DMS79 treated with DMSO at 0.1 percent for 48 hours (cell line): ENCODE data around the gene OPCML.
"Not testable (repeated sequence)": the region's sequence is repeated elsewhere in the genome, so short reads cannot be mapped to it uniquely, and the experiment has no call there.

Experiments
- DNase-seq: peaks from one replicate; lab custom pipeline; 2025; lab: John Stamatoyannopoulos, UW

The OPCML gene

GRCh38 chr11:132429685-132430084, 1102.6 kb downstream of the OPCML start:
- DNase-seq, result no peak

- peak; percentile 66 for DNase-seq
Observed at GRCh38 chr11:132427611-132428010, 1104.7 kb downstream of the OPCML start.

- DNase-seq, result no peak
Observed at GRCh38 chr11:132424433-132424832, 1107.9 kb downstream of the OPCML start.

- peak; percentile 90 for DNase-seq
Observed at GRCh38 chr11:132423266-132423665, 1109.0 kb downstream of the OPCML start.

- peak; percentile 74 for DNase-seq
Observed at GRCh38 chr11:132422722-132423121, 1109.6 kb downstream of the OPCML start.

GRCh38 chr11:132421555-132421954, 1110.7 kb downstream of the OPCML start:
- no peak for DNase-seq

- DNase-seq, result no peak
Observed at GRCh38 chr11:132414451-132414850, 1117.8 kb downstream of the OPCML start.

GRCh38 chr11:132410383-132410782, 1121.9 kb downstream of the OPCML start:
- DNase-seq, result no peak

GRCh38 chr11:132409573-132410355, 1122.5 kb downstream of the OPCML start:
- DNase-seq, result no peak

- peak; percentile 91 for DNase-seq
Observed at GRCh38 chr11:132408877-132409276, 1123.4 kb downstream of the OPCML start.

GRCh38 chr11:132405728-132406127, 1126.6 kb downstream of the OPCML start:
- no peak for DNase-seq

- DNase-seq, result peak; percentile 90
Observed at GRCh38 chr11:132402071-132402684, 1130.1 kb downstream of the OPCML start.

- no peak for DNase-seq
Observed at GRCh38 chr11:132396318-132396717, 1136.0 kb downstream of the OPCML start.

GRCh38 chr11:132395434-132395833, 1136.9 kb downstream of the OPCML start:
- no peak for DNase-seq

- DNase-seq, result no peak
Observed at GRCh38 chr11:132379540-132379939, 1152.8 kb downstream of the OPCML start.

GRCh38 chr11:132373405-132374143, 1158.7 kb downstream of the OPCML start:
- no peak for DNase-seq

GRCh38 chr11:132370114-132370513, 1162.2 kb downstream of the OPCML start:
- DNase-seq, result not testable (repeated sequence)

- no peak for DNase-seq
Observed at GRCh38 chr11:132367293-132367692, 1165.0 kb downstream of the OPCML start.

GRCh38 chr11:132365650-132366049, 1166.7 kb downstream of the OPCML start:
- DNase-seq, result no peak
